ENCODE measurements around the gene CAPN7. TPM values are rescaled to one million over a fixed set of nuclear protein-coding genes. Genes with fewer than 3 reads are reported as not detected.

Gene CAPN7
- total RNA-seq, 4 donors from 2014 or later, result 87.8 to 147 (median 116) TPM

- 69 to 72% methylated on average over 3 of the region's 3 CpGs for WGBS, 2 donors
Measured at GRCh38 chr3:15198686-15199085, 7.4 kb upstream of the CAPN7 start.

DNA sequence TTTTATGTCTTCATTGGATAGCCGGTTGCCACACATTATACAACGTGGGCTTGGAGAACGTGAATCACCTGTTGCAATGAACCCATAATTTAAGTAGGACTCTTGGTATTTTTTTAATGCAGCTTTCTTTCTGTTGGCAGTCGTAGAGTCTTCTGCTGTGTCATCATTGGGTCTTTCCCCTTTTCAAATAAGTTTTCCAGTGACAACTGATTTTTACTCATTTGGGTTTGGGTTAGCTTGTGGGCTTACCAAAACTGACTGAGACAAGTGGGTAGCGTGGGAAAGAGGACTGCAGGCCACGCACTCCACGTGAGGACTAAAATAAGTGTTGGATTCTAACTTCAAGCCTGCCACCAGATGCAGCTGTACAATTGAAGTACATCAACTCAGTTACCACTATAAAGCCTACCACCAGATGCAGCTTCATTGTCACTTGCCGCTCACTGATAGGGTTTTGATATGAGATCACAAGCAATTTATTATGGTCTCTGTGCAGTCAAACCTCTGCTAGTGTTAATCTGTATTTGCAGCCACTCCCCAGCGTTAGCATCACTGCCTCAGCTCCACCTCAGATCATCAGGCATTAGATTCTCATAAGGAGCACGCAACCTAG is 6.4 kb upstream of the CAPN7 start:
- TF ChIP-seq, protein P1, sequence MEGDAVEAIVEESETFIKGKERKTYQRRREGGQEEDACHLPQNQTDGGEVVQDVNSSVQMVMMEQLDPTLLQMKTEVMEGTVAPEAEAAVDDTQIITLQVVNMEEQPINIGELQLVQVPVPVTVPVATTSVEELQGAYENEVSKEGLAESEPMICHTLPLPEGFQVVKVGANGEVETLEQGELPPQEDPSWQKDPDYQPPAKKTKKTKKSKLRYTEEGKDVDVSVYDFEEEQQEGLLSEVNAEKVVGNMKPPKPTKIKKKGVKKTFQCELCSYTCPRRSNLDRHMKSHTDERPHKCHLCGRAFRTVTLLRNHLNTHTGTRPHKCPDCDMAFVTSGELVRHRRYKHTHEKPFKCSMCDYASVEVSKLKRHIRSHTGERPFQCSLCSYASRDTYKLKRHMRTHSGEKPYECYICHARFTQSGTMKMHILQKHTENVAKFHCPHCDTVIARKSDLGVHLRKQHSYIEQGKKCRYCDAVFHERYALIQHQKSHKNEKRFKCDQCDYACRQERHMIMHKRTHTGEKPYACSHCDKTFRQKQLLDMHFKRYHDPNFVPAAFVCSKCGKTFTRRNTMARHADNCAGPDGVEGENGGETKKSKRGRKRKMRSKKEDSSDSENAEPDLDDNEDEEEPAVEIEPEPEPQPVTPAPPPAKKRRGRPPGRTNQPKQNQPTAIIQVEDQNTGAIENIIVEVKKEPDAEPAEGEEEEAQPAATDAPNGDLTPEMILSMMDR (IDR thresholded peaks at IDR 0.05), result no peak
- TF ChIP-seq POLR2A (IDR thresholded peaks at IDR 0.05), result no peak
- intact Hi-C loops (cut with DNase I), result loop anchor here (5.0 to 10.0 kb wide), 3 partner anchors 65 to 203 kb away; no protein-coding TSS in a partner anchor
- WGBS, 2 donors, result 84% methylated on average over 10 of the region's 10 CpGs
- H3K9me3 ChIP-seq, result no peaks in the 10 kb centered on the region
- H3K27me3 ChIP-seq, result no peaks in the 10 kb centered on the region
- DNase-seq, result no peak
- no peaks in the 10 kb centered on the region for H3K36me3 ChIP-seq
- no peak overlapping the region for H3K27ac ChIP-seq
- no peak overlapping the region for H3K4me3 ChIP-seq (replicated peaks in 1 of 3)
- H3K4me1 ChIP-seq, result no peaks in the 10 kb centered on the region

More at GRCh38 chr3:15198686-15199085, 7.4 kb upstream of the CAPN7 start:
- Histone ChIP-seq H3K27me3 (no peaks in the 10 kb centered on the region), H3K36me3 (no peaks in the 10 kb centered on the region), H3K4me1 (no peaks in the 10 kb centered on the region), H3K9me3 (no peaks in the 10 kb centered on the region), H3K4me3 (replicated peaks in 1 of 3) (no peak overlapping the region), H3K27ac (no peak overlapping the region)
- intact Hi-C loops (cut with DNase I), result no loop called here
- TF ChIP-seq, protein P1 (IDR thresholded peaks at IDR 0.05), result no peak
- TF ChIP-seq POLR2A (IDR thresholded peaks at IDR 0.05), result no peak
- DNase-seq, result no peak

DNA sequence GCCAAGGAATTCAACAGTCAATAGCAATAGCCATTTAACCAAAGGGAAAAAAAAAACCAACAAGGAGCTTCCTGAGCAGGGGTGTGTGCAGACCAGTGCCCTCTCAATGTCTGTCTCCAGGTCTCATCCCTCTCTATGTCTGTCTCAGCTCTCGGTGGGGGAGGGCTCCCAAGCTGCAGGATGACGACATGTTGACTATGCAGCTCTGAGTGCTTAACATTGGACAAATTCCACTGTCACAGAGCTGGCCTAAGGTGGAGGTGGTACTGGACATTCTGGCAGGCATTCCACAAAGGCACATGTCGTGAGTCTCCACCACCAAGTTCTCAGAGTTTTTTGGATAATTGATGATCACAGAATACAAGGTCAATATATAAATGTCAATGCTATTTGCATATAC is 2.0 kb upstream of the CAPN7 start:
- peak; percentile 27 to 34 for DNase-seq
- H3K27me3 ChIP-seq, result no peaks in the 10 kb centered on the region
- H3K4me3 ChIP-seq (replicated peaks in 1 of 3), result no peak overlapping the region
- TF ChIP-seq POLR2A (IDR thresholded peaks at IDR 0.05), result no peak
- TF ChIP-seq, protein P1 (IDR thresholded peaks at IDR 0.05), result no peak
- WGBS, 2 donors, result 77 to 79% methylated on average over 3 of the region's 3 CpGs
- H3K36me3 ChIP-seq, result no peaks in the 10 kb centered on the region
- peaks cover 8 to 18% of the 10 kb centered on the region in 2 donors for H3K4me1 ChIP-seq
- H3K27ac ChIP-seq, result no peak overlapping the region
- intact Hi-C loops (cut with DNase I), result loop anchor here (5.0 to 10.0 kb wide), 3 partner anchors 61 to 198 kb away; no protein-coding TSS in a partner anchor
- no peaks in the 10 kb centered on the region for H3K9me3 ChIP-seq

DNA sequence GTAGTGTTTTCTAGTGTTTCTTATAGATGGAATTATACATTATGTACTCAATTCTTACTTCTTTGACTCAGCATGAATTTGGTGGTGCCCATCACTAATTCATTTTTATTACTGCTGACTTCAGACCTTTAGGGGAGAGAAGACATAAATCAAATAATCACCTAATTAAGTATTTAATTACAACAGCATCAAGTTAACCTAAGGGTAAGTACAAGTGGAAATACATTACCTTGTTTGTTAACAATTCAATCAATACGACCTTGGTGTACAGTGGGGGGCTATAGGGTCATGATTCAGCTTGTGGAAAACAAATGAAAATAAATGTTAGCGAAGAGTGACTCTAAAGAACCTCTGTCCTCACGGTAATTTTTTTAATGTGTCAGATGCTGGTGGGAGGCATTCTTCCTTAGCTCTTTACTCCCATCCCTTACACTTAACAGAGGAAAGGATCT is 538 bp upstream of the CAPN7 start:
- H3K27ac ChIP-seq, result peak overlapping the region; percentile 95 to 99 (median 97)
- H3K9me3 ChIP-seq, result no peaks in the 10 kb centered on the region
- WGBS, 2 donors, result 3 to 4% methylated on average over 3 of the region's 3 CpGs
- H3K27me3 ChIP-seq, result no peaks in the 10 kb centered on the region
- no peak for DNase-seq
- no peaks in the 10 kb centered on the region for H3K36me3 ChIP-seq
- TF ChIP-seq, protein P1 (IDR thresholded peaks at IDR 0.05), result peak in 1 of 6 experiments; percentile 41
- TF ChIP-seq POLR2A (IDR thresholded peaks at IDR 0.05), result no peak
- intact Hi-C loops (cut with DNase I), result loop anchor here (10.0 kb wide), 2 partner anchors 59 to 101 kb away; no protein-coding TSS in a partner anchor
- H3K4me3 ChIP-seq (replicated peaks in 1 of 3), result peak overlapping the region in 2 of 3 donors; percentile 2 to 70
- peaks cover 8 to 18% of the 10 kb centered on the region in 2 donors for H3K4me1 ChIP-seq
